Measurements from ENCODE around the gene PLOD2.

PLOD2 gene

GRCh38 chr3:146067048-146067447 lies 93.9 kb downstream of the PLOD2 start:
- no peak overlapping the region for H3K27ac ChIP-seq (replicated peaks)
- TF ChIP-seq GABPA (IDR thresholded peaks at IDR 0.05; ENCODE audit: low read depth) (no peak), SPI1 (IDR thresholded peaks at IDR 0.05; ENCODE audit: borderline replicate concordance, low read depth) (no peak), CTCF (IDR thresholded peaks at IDR 0.05; ENCODE audit: insufficient read depth, low read length) (no peak), REST (IDR thresholded peaks at IDR 0.05; ENCODE audit: insufficient replicate concordance, low read depth) (no peak), POLR2AphosphoS5 (IDR thresholded peaks at IDR 0.05; ENCODE audit: low read depth) (no peak)
- no peak for DNase-seq (ENCODE audit: low read depth in 1 of 2, low spot score in 1 of 2)
- H3K4me3 ChIP-seq (replicated peaks; ENCODE audit: insufficient read depth, low read length), result no peak overlapping the region
- H3K27me3 ChIP-seq (ENCODE audit: insufficient read depth, poor library complexity, severe bottlenecking), result no peaks in the 10 kb centered on the region

- Histone ChIP-seq H3K27me3 (ENCODE audit: insufficient read depth, poor library complexity, severe bottlenecking) (no peaks in the 10 kb centered on the region), H3K4me3 (replicated peaks; ENCODE audit: insufficient read depth, low read length) (no peak overlapping the region), H3K27ac (replicated peaks) (no peak overlapping the region)
- DNase-seq (ENCODE audit: low read depth in 1 of 2, low spot score in 1 of 2), result peak; percentile 4 to 7
- TF ChIP-seq CTCF (IDR thresholded peaks at IDR 0.05; ENCODE audit: insufficient read depth, low read length) (peak; percentile 34), SPI1 (IDR thresholded peaks at IDR 0.05; ENCODE audit: borderline replicate concordance, low read depth) (no peak)
Measured at GRCh38 chr3:146065573-146066006, 95.4 kb downstream of the PLOD2 start.

GRCh38 chr3:146058241-146058640 lies 102.7 kb downstream of the PLOD2 start:
- no peak for TF ChIP-seq SPI1 (IDR thresholded peaks at IDR 0.05; ENCODE audit: borderline replicate concordance, low read depth)
- no peak for TF ChIP-seq GABPA (IDR thresholded peaks at IDR 0.05; ENCODE audit: low read depth)
- no peak for TF ChIP-seq REST (IDR thresholded peaks at IDR 0.05; ENCODE audit: insufficient replicate concordance, low read depth)
- TF ChIP-seq CTCF (IDR thresholded peaks at IDR 0.05; ENCODE audit: insufficient read depth, low read length), result no peak
- no peak for TF ChIP-seq POLR2AphosphoS5 (IDR thresholded peaks at IDR 0.05; ENCODE audit: low read depth)
- no peak for DNase-seq (ENCODE audit: low read depth in 1 of 2, low spot score in 1 of 2)
- no peaks in the 10 kb centered on the region for H3K27me3 ChIP-seq (ENCODE audit: insufficient read depth, poor library complexity, severe bottlenecking)
- no peak overlapping the region for H3K27ac ChIP-seq (replicated peaks)
- H3K4me3 ChIP-seq (replicated peaks; ENCODE audit: insufficient read depth, low read length), result no peak overlapping the region

GRCh38 chr3:146052791-146053310 lies 108.1 kb downstream of the PLOD2 start:
- Histone ChIP-seq H3K27me3 (ENCODE audit: insufficient read depth, poor library complexity, severe bottlenecking) (no peaks in the 10 kb centered on the region), H3K27ac (replicated peaks) (no peak overlapping the region), H3K4me3 (replicated peaks; ENCODE audit: insufficient read depth, low read length) (no peak overlapping the region)
- TF ChIP-seq POLR2AphosphoS5 (IDR thresholded peaks at IDR 0.05; ENCODE audit: low read depth) (no peak), GABPA (IDR thresholded peaks at IDR 0.05; ENCODE audit: low read depth) (no peak), CTCF (IDR thresholded peaks at IDR 0.05; ENCODE audit: insufficient read depth, low read length) (no peak), SPI1 (IDR thresholded peaks at IDR 0.05; ENCODE audit: borderline replicate concordance, low read depth) (no peak), REST (IDR thresholded peaks at IDR 0.05; ENCODE audit: insufficient replicate concordance, low read depth) (no peak)
- no peak for DNase-seq (ENCODE audit: low read depth in 1 of 2, low spot score in 1 of 2)

Measured in HL-60 (cell line).